Right atrium auricular region (tissue), 2 donors: ENCODE results near the gene MAGEA4. TPM values are rescaled to one million over a fixed set of nuclear protein-coding genes. Genes with fewer than 3 reads are reported as not detected.

Experiments used
- DNase-seq: peaks from one replicate; pipeline ENCODE4 v3.0.0-alpha.2; 2019; ENCODE audit warnings: low spot score
- H3K27ac ChIP-seq, 2 donors: fragments of 200-600 bp; sonication (generic); 1 replicate in 1 of 2; 2 replicates in 1 of 2; pipeline ENCODE4 v1.5.1; 2016 to 2019
- H3K27me3 ChIP-seq, 2 donors: fragments of 200-600 bp; sonication (generic); one replicate each; pipeline versions ENCODE4 v1.5.1 to v1.6.0; 2017 to 2019
- H3K36me3 ChIP-seq: fragments of 200-600 bp; sonication (generic); one replicate; pipeline ENCODE4 v1.5.1; 2016
- H3K4me1 ChIP-seq, 2 donors: fragments of 200-600 bp; sonication (generic); one replicate each; pipeline versions ENCODE4 v1.5.1 to v1.6.0; 2017 to 2019
- H3K4me3 ChIP-seq, 2 donors: fragments of 200-600 bp; sonication (generic); 1 replicate in 1 of 2; 2 replicates in 1 of 2; pipeline ENCODE4 v1.5.1; 2017 to 2019; ENCODE audit warnings: mild to moderate bottlenecking in 1 of 2, moderate library complexity in 1 of 2
- H3K9me3 ChIP-seq, 2 donors: fragments of 200-600 bp; sonication (generic); one replicate each; pipeline ENCODE4 v1.5.1; 2019
- total RNA-seq, 2 donors: library from RNA; depleted of rRNA; stranded (reverse); fragments of >200 nt; gene quantifications; one replicate each; pipeline ENCODE4 v1.1.0, GENCODE V29; 2016
- TF ChIP-seq, protein P1 (sequence below), 2 donors: fragments of 200-600 bp; sonication (generic); IDR thresholded peaks; one replicate each; pipeline ENCODE4 v1.5.1; 2019; ENCODE audit warnings: antibody characterized with exemption in 2 of 2

MAGEA4 gene
- total RNA-seq, 2 donors from 2014 or later = not detected

DNA sequence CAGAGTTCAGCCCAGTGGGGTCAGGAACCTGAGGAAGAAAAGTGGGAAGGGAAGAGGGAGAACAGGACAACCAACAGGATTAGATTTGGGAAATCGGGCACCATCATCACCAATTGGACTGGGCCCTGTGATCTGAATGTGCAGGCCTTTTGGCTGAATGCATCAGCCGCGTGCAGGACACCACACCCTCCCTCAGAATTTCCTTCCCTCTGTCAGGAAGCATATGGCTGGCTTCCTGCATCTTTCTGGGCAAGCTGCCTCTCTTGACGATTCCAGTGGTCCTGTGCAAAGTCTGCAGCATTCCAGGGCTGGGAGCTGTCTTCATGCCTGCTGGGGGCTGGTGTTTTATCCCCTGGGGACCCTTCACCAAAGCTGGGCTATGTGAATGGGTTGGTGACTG is 16.4 kb downstream of the MAGEA4 start:
- no peaks in the 10 kb centered on the region for H3K36me3 ChIP-seq
- H3K4me3 ChIP-seq = no peak overlapping the region

DNA sequence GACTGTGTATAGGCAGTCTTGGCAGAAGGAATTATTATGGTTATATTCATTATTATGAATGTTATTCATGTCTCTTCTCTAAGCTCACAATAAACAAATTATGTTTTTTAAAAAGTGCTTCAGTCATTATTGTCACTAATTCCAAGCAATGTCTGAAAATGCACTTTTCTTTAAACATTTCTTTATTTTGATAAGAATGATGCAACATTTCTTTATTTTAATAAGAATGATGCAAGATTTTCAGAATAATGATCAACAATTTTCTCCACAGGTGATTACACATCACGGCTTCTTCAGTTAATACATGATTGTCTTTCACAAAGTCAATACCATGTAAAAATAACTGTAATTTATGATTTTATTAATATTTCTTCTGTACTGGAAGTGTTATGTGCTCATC is 22.7 kb downstream of the MAGEA4 start:
- no peak for DNase-seq
- Histone ChIP-seq H3K27me3 (no peaks in the 10 kb centered on the region), H3K4me1 (no peaks in the 10 kb centered on the region), H3K4me3 (no peak overlapping the region), H3K27ac (no peak overlapping the region), H3K36me3 (no peaks in the 10 kb centered on the region), H3K9me3 (no peaks in the 10 kb centered on the region)
- TF ChIP-seq, protein P1, sequence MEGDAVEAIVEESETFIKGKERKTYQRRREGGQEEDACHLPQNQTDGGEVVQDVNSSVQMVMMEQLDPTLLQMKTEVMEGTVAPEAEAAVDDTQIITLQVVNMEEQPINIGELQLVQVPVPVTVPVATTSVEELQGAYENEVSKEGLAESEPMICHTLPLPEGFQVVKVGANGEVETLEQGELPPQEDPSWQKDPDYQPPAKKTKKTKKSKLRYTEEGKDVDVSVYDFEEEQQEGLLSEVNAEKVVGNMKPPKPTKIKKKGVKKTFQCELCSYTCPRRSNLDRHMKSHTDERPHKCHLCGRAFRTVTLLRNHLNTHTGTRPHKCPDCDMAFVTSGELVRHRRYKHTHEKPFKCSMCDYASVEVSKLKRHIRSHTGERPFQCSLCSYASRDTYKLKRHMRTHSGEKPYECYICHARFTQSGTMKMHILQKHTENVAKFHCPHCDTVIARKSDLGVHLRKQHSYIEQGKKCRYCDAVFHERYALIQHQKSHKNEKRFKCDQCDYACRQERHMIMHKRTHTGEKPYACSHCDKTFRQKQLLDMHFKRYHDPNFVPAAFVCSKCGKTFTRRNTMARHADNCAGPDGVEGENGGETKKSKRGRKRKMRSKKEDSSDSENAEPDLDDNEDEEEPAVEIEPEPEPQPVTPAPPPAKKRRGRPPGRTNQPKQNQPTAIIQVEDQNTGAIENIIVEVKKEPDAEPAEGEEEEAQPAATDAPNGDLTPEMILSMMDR (IDR thresholded peaks at IDR 0.05) = no peak

More for the DNA sequence above, 16.4 kb downstream of the MAGEA4 start:
- Histone ChIP-seq H3K27ac (no peak overlapping the region), H3K9me3 (no peaks in the 10 kb centered on the region), H3K4me1 (no peaks in the 10 kb centered on the region), H3K27me3 (no peaks in the 10 kb centered on the region)
- DNase-seq = no peak
- TF ChIP-seq, protein P1 (IDR thresholded peaks at IDR 0.05) = no peak

DNA sequence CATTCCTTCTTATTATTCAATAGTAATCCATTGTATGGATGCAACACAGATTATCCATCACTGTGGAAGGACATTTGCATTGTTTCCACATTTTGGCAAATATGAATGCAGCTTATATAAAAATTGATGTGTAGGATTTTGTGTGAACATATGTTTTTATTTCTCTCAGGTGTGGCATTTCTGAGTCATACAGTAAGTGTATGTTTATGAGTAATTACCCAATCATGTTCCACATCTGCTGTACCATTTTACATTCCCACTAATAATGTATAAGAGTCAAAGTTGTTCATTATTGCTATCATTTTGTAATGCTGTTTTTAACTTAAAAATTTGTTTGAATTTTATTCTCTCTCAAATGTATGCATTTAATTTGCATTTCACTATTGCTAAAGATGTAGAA is 25.5 kb downstream of the MAGEA4 start:
- Histone ChIP-seq H3K4me1 (no peaks in the 10 kb centered on the region), H3K27ac (no peak overlapping the region), H3K9me3 (no peaks in the 10 kb centered on the region), H3K36me3 (no peaks in the 10 kb centered on the region), H3K4me3 (no peak overlapping the region), H3K27me3 (no peaks in the 10 kb centered on the region)
- TF ChIP-seq, protein P1 (IDR thresholded peaks at IDR 0.05) = no peak
- DNase-seq = no peak

DNA sequence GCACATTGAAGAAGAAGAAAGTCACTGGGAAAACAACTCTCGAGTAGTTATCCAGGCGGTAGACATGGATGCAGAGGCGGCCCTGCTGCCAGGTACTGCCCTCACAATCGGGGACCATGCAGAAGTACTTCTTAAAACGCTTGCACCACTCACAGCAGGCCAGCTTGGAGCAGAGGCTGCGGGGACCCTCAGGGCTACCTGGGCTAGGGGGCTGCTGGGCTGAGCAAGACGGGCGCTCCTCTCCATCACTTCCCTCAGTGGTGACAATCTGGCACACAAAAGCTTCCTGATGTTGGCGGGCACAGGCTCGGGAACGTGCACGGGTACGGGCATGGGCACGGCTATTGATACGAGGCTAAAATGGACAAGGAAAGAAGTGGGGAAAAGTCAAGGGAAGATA is 42.0 kb downstream of the MAGEA4 start:
- TF ChIP-seq, protein P1 (IDR thresholded peaks at IDR 0.05) = no peak
- H3K4me1 ChIP-seq = no peaks in the 10 kb centered on the region

DNA sequence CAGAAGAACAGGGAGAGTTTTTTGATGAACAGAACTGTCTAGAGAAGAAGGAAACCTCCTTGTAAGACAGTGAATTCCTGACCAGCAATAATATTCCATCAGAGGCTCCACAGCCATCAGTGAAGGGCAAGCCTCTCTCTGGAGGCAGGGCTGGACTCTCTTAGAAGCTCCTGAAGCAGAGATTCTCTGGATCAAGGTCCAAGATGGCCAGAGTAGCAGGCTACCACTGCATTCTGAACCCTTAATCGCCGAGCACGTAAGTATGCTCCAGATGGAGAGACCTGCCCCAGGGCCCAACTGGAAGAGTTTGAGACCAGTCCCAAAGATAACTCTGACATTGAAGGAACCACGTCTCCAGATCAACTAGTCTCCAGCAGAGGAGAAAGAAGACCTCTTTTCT is 45.4 kb downstream of the MAGEA4 start:
- Histone ChIP-seq H3K4me3 (no peak overlapping the region), H3K36me3 (peaks cover 6% of the 10 kb centered on the region), H3K4me1 (no peaks in the 10 kb centered on the region), H3K27me3 (no peaks in the 10 kb centered on the region), H3K9me3 (no peaks in the 10 kb centered on the region), H3K27ac (no peak overlapping the region)
- no peak for DNase-seq
- TF ChIP-seq, protein P1 (IDR thresholded peaks at IDR 0.05) = no peak

More for the DNA sequence above, 42.0 kb downstream of the MAGEA4 start:
- DNase-seq = no peak
- Histone ChIP-seq H3K4me3 (no peak overlapping the region), H3K9me3 (no peaks in the 10 kb centered on the region), H3K27ac (no peak overlapping the region), H3K27me3 (no peaks in the 10 kb centered on the region), H3K36me3 (peaks cover 6% of the 10 kb centered on the region)

DNA sequence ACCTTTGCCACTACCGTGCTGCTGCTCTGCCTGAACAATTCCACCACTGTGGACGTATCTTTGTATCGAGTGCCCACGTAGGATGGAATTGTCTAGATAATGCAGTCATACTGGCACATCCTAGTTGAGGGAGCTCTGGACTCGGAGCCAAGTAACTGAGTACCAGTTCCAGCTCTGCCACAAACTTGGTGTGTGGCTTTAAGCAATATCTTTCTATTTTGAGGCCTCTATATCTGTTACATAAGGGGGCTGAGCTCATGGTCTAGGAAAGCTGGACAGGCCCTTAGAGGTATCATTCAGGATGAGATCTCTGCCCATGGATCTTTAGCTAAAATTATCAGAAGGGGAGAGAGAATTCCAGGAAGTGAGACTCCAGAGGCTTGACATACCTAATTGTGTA is 49.3 kb downstream of the MAGEA4 start:
- Histone ChIP-seq H3K27ac (no peak overlapping the region), H3K9me3 (no peaks in the 10 kb centered on the region), H3K36me3 (peaks cover 6% of the 10 kb centered on the region), H3K4me3 (no peak overlapping the region), H3K27me3 (no peaks in the 10 kb centered on the region), H3K4me1 (no peaks in the 10 kb centered on the region)
- TF ChIP-seq, protein P1 (IDR thresholded peaks at IDR 0.05) = no peak
- DNase-seq = no peak
